ENCODE measurements around the gene RUFY4.

- no peak for TF ChIP-seq CTCF (IDR thresholded peaks at IDR 0.05)
- TF ChIP-seq POLR2A (IDR thresholded peaks at IDR 0.05; ENCODE audit: low read depth) = no peak
- TF ChIP-seq POLR2AphosphoS5 (IDR thresholded peaks at IDR 0.05) = no peak
Observed at GRCh38 chr2:218024871-218025270, 44.2 kb upstream of the RUFY4 start.

Measured in esophagus muscularis mucosa (tissue), 3 donors.